Effector memory CD8-positive, alpha-beta T cell (primary cell): Measurements from ENCODE around the gene DLL4.

ENCODE experiments used
- ATAC-seq: fragments of 150-1000 bp; cut with Tn5 transposase; replicated peaks from 2 replicates; pipeline ENCODE4 v1.10.0; 2021; ENCODE audit warnings: mild to moderate bottlenecking, moderate library complexity
- DNase-seq, 3 experiments: peaks; one replicate each; pipeline ENCODE4 v3.0.0; 2021
- H3K27ac Mint-ChIP-seq, 2 donors: one replicate each; pipeline ENCODE4 v1.8.0; 2022; ENCODE audit warnings: mild to moderate bottlenecking in 2 of 2, mixed read lengths in 2 of 2, moderate library complexity in 2 of 2
- H3K27me3 Mint-ChIP-seq, 2 donors: one replicate each; pipeline ENCODE4 v1.8.0; 2022; ENCODE audit warnings: mixed read lengths in 2 of 2
- H3K36me3 Mint-ChIP-seq: one replicate; pipeline ENCODE4 v1.8.0; 2022; ENCODE audit warnings: mild to moderate bottlenecking, moderate library complexity, mixed read lengths; ENCODE audit not compliant: insufficient read depth
- H3K4me1 Mint-ChIP-seq, 2 donors: one replicate each; pipeline ENCODE4 v1.8.0; 2022; ENCODE audit warnings: low read depth in 2 of 2, mixed read lengths in 2 of 2
- H3K4me3 Mint-ChIP-seq, 2 donors: one replicate each; pipeline ENCODE4 v1.8.0; 2022; ENCODE audit warnings: mild to moderate bottlenecking in 2 of 2, mixed read lengths in 2 of 2, moderate library complexity in 2 of 2
- H3K9me3 Mint-ChIP-seq, 2 donors: one replicate each; pipeline ENCODE4 v1.8.0; 2022; ENCODE audit warnings: mixed read lengths in 2 of 2

Gene DLL4

GRCh38 chr15:40926659-40927494 lies 2.3 kb upstream of the DLL4 start:
- peaks cover 2% of the 10 kb centered on the region for H3K36me3 Mint-ChIP-seq
- H3K9me3 Mint-ChIP-seq = no peaks in the 10 kb centered on the region
- peak overlapping the region; percentile 75 to 81 for H3K4me3 Mint-ChIP-seq
- peaks cover 46 to 74% of the 10 kb centered on the region in 2 donors for H3K27me3 Mint-ChIP-seq
- H3K27ac Mint-ChIP-seq = no peak overlapping the region
- DNase-seq (no peak), ATAC-seq (no peak)
- peaks cover 28 to 43% of the 10 kb centered on the region in 2 donors for H3K4me1 Mint-ChIP-seq

GRCh38 chr15:40927495-40927872 lies 1.7 kb upstream of the DLL4 start:
- Mint-ChIP-seq H3K36me3 (peaks cover 2% of the 10 kb centered on the region), H3K4me1 (peaks cover 28 to 46% of the 10 kb centered on the region in 2 donors), H3K27me3 (peaks cover 52 to 80% of the 10 kb centered on the region in 2 donors), H3K9me3 (no peaks in the 10 kb centered on the region), H3K4me3 (peak overlapping the region; percentile 75 to 81), H3K27ac (no peak overlapping the region)
- DNase-seq (no peak), ATAC-seq (no peak)

GRCh38 chr15:40927873-40928806 lies 1.0 kb upstream of the DLL4 start:
- Mint-ChIP-seq H3K4me3 (peak overlapping the region; percentile 75 to 81), H3K36me3 (peaks cover 2% of the 10 kb centered on the region), H3K27ac (no peak overlapping the region), H3K4me1 (peaks cover 28 to 46% of the 10 kb centered on the region in 2 donors), H3K27me3 (peaks cover 54 to 86% of the 10 kb centered on the region in 2 donors), H3K9me3 (no peaks in the 10 kb centered on the region)
- DNase-seq = no peak
- ATAC-seq = peak; percentile 30

GRCh38 chr15:40929660-40930429 lies 705 bp downstream of the DLL4 start:
- DNase-seq = no peak

GRCh38 chr15:40930430-40931299 lies 1.5 kb downstream of the DLL4 start:
- H3K27me3 Mint-ChIP-seq = peaks cover 55 to 80% of the 10 kb centered on the region in 2 donors
- H3K27ac Mint-ChIP-seq = no peak overlapping the region
- peaks cover 2% of the 10 kb centered on the region for H3K36me3 Mint-ChIP-seq
- ATAC-seq = no peak
- H3K4me3 Mint-ChIP-seq = peak overlapping the region; percentile 75 to 81
- H3K9me3 Mint-ChIP-seq = no peaks in the 10 kb centered on the region
- DNase-seq = no peak
- peaks cover 28 to 44% of the 10 kb centered on the region in 2 donors for H3K4me1 Mint-ChIP-seq

More at GRCh38 chr15:40929660-40930429, 705 bp downstream of the DLL4 start:
- Mint-ChIP-seq H3K4me1 (peaks cover 28 to 46% of the 10 kb centered on the region in 2 donors), H3K36me3 (peaks cover 2% of the 10 kb centered on the region), H3K27ac (peak overlapping the region; percentile 25 to 38), H3K4me3 (peak overlapping the region; percentile 75 to 81), H3K27me3 (peaks cover 60 to 88% of the 10 kb centered on the region in 2 donors), H3K9me3 (no peaks in the 10 kb centered on the region)
- ATAC-seq = no peak

- no peak overlapping the region for H3K27ac Mint-ChIP-seq
- DNase-seq (no peak), ATAC-seq (no peak)
- H3K4me1 Mint-ChIP-seq = peaks cover 28 to 40% of the 10 kb centered on the region in 2 donors
- peaks cover 2% of the 10 kb centered on the region for H3K36me3 Mint-ChIP-seq
- H3K27me3 Mint-ChIP-seq = peaks cover 51 to 71% of the 10 kb centered on the region in 2 donors
- H3K4me3 Mint-ChIP-seq = peak overlapping the region; percentile 75 to 81
- H3K9me3 Mint-ChIP-seq = no peaks in the 10 kb centered on the region
Observed at GRCh38 chr15:40931300-40932142, 2.4 kb downstream of the DLL4 start.

- H3K9me3 Mint-ChIP-seq = no peaks in the 10 kb centered on the region
- peak overlapping the region in 1 of 2 donors; percentile 81 for H3K4me3 Mint-ChIP-seq
- ATAC-seq = no peak
- peaks cover 26 to 34% of the 10 kb centered on the region in 2 donors for H3K4me1 Mint-ChIP-seq
- peaks cover 44 to 65% of the 10 kb centered on the region in 2 donors for H3K27me3 Mint-ChIP-seq
- no peak overlapping the region for H3K27ac Mint-ChIP-seq
- DNase-seq = no peak
- H3K36me3 Mint-ChIP-seq = peaks cover 2% of the 10 kb centered on the region
Observed at GRCh38 chr15:40932156-40932555, 3.0 kb downstream of the DLL4 start.

- Mint-ChIP-seq H3K36me3 (peaks cover 2% of the 10 kb centered on the region), H3K27me3 (peaks cover 40 to 58% of the 10 kb centered on the region in 2 donors), H3K9me3 (no peaks in the 10 kb centered on the region), H3K27ac (no peak overlapping the region), H3K4me3 (no peak overlapping the region), H3K4me1 (peaks cover 25 to 32% of the 10 kb centered on the region in 2 donors)
- ATAC-seq (no peak), DNase-seq (no peak)
Observed at GRCh38 chr15:40932649-40933516, 3.7 kb downstream of the DLL4 start.

GRCh38 chr15:40933517-40933902 lies 4.4 kb downstream of the DLL4 start:
- Mint-ChIP-seq H3K4me1 (peaks cover 24 to 32% of the 10 kb centered on the region in 2 donors), H3K27ac (no peak overlapping the region), H3K27me3 (peaks cover 40 to 54% of the 10 kb centered on the region in 2 donors), H3K9me3 (no peaks in the 10 kb centered on the region), H3K36me3 (peaks cover 2% of the 10 kb centered on the region), H3K4me3 (no peak overlapping the region)
- no peak for ATAC-seq
- no peak for DNase-seq

GRCh38 chr15:40934457-40934856 lies 5.3 kb downstream of the DLL4 start:
- Mint-ChIP-seq H3K36me3 (peaks cover 2% of the 10 kb centered on the region), H3K27me3 (peaks cover 34 to 44% of the 10 kb centered on the region in 2 donors), H3K4me3 (no peak overlapping the region), H3K27ac (no peak overlapping the region), H3K4me1 (peaks cover 14 to 27% of the 10 kb centered on the region in 2 donors), H3K9me3 (no peaks in the 10 kb centered on the region)
- DNase-seq (no peak), ATAC-seq (no peak)

GRCh38 chr15:40936234-40936708 lies 7.1 kb downstream of the DLL4 start:
- Mint-ChIP-seq H3K36me3 (no peaks in the 10 kb centered on the region), H3K27ac (no peak overlapping the region), H3K27me3 (peaks cover 20 to 26% of the 10 kb centered on the region in 2 donors), H3K4me3 (no peak overlapping the region), H3K9me3 (no peaks in the 10 kb centered on the region), H3K4me1 (peaks cover 6 to 19% of the 10 kb centered on the region in 2 donors)
- DNase-seq = no peak
- ATAC-seq = no peak
